Mesothelial cell of epicardium (in vitro differentiated cells): ENCODE results near the gene MFAP1. TPM values are rescaled to one million over a fixed set of nuclear protein-coding genes. Genes with fewer than 3 reads are reported as not detected.

ENCODE experiments used
- DNase-seq, 2 experiments: peaks; one replicate each; pipeline ENCODE4 v3.0.0; 2021; ENCODE audit warnings: low spot score in 2 of 2; ENCODE audit not compliant: unreplicated experiment in 2 of 2
- H3K27ac Mint-ChIP-seq: 2 replicates; pipeline ENCODE4 v1.8.0; 2021; ENCODE audit warnings: mixed read lengths
- H3K27me3 Mint-ChIP-seq: 2 replicates; pipeline ENCODE4 v1.8.0; 2021; ENCODE audit warnings: low read depth, mixed read lengths
- H3K36me3 Mint-ChIP-seq: 2 replicates; pipeline ENCODE4 v1.8.0; 2021; ENCODE audit warnings: mixed read lengths
- H3K4me1 Mint-ChIP-seq: 2 replicates; pipeline ENCODE4 v1.8.0; 2021; ENCODE audit warnings: mixed read lengths
- H3K4me3 Mint-ChIP-seq: 2 replicates; pipeline ENCODE4 v1.8.0; 2021; ENCODE audit warnings: mild to moderate bottlenecking, moderate library complexity, mixed read lengths
- H3K9me3 Mint-ChIP-seq: 2 replicates; pipeline ENCODE4 v1.8.0; 2021; ENCODE audit warnings: mixed read lengths
- CTCF ChIP-seq: fragments of 200-600 bp; sonication (generic); IDR thresholded peaks from one replicate; pipeline ENCODE4 v1.5.0; 2021; ENCODE audit warnings: antibody characterized with exemption; ENCODE audit not compliant: unreplicated experiment
- total RNA-seq: library from RNA; stranded (reverse); gene quantifications from 3 replicates; pipeline ENCODE4 v1.2.1, GENCODE V29; 2021

Gene MFAP1
- total RNA-seq, 1 donor from 2014 or later, result 31.2 TPM

DNA sequence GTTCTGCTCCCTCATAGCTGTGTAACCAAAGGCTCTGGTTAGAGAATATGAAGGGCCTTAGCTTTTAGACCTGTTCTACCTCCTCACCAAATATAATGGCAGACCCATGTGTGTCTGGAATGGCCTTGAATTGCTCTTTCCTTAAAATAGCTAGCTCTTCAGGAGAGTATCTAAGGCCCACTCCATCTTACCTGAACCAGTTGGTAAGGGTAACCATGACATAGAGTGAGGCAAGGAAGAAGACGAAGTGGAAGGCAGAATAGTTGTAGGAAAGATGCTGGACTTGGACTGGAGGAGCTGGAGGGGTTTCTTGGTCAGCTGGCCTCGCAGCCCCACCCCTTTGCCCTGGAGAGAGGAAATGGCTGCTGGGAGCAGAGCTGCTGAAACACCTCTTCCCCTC, 29.3 kb downstream of the MFAP1 start:
- DNase-seq, result no peak
- no peaks in the 10 kb centered on the region for H3K27me3 Mint-ChIP-seq
- peaks cover 33% of the 10 kb centered on the region for H3K4me1 Mint-ChIP-seq
- H3K27ac Mint-ChIP-seq, result no peak overlapping the region
- no peaks in the 10 kb centered on the region for H3K9me3 Mint-ChIP-seq
- peaks cover 28% of the 10 kb centered on the region for H3K36me3 Mint-ChIP-seq
- H3K4me3 Mint-ChIP-seq, result no peak overlapping the region
- no peak for TF ChIP-seq CTCF

DNA sequence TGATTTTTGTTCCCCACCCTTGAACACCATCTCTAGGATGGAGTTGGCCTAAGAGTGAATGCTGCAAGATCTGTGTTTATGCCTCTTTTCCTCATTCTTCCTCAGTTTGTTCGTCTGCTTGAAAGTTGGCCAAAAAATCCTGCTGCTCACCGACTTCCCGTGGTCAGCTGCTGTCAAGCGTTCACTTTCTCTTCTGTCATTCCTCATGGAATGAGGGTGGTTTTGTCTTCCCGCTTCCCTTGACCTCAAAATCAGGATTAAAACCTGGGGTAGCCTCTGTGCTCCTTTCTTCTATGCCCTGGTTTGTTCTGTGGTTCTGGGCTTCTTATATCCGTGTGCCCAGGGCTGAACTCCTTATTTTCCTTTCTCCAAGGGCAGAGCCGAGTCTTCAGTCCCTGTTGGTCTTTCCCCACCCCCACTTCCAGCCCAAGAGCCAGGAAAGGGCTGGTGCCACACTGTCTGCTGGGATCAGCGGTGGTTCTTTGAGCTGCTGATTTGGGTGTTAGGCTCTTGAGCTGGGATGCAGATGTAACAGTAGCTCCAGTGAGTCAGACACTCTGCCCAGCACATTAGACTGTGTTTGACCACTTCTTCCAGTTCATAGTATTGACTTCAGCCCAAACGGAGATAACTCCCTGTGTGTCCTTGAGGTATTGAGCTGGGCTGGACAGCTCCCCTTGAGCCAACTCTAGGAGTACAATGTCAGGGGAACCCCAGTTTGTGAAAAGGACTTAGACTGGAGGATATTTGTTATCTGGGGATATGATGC, 30.0 kb downstream of the MFAP1 start:
- Mint-ChIP-seq H3K4me1 (peaks cover 30% of the 10 kb centered on the region), H3K27me3 (no peaks in the 10 kb centered on the region), H3K9me3 (no peaks in the 10 kb centered on the region), H3K27ac (peak overlapping the region; percentile 99), H3K4me3 (peak overlapping the region; percentile 99), H3K36me3 (peaks cover 27% of the 10 kb centered on the region)
- no peak for DNase-seq
- no peak for TF ChIP-seq CTCF

- peak overlapping the region; percentile 99 for H3K27ac Mint-ChIP-seq
- H3K4me3 Mint-ChIP-seq, result peak overlapping the region; percentile 99
- peaks cover 24% of the 10 kb centered on the region for H3K36me3 Mint-ChIP-seq
- H3K27me3 Mint-ChIP-seq, result no peaks in the 10 kb centered on the region
- no peak for DNase-seq
- TF ChIP-seq CTCF, result no peak
- no peaks in the 10 kb centered on the region for H3K9me3 Mint-ChIP-seq
- peaks cover 28% of the 10 kb centered on the region for H3K4me1 Mint-ChIP-seq
Observed at GRCh38 chr15:43793647-43794046, 30.8 kb downstream of the MFAP1 start.

DNA sequence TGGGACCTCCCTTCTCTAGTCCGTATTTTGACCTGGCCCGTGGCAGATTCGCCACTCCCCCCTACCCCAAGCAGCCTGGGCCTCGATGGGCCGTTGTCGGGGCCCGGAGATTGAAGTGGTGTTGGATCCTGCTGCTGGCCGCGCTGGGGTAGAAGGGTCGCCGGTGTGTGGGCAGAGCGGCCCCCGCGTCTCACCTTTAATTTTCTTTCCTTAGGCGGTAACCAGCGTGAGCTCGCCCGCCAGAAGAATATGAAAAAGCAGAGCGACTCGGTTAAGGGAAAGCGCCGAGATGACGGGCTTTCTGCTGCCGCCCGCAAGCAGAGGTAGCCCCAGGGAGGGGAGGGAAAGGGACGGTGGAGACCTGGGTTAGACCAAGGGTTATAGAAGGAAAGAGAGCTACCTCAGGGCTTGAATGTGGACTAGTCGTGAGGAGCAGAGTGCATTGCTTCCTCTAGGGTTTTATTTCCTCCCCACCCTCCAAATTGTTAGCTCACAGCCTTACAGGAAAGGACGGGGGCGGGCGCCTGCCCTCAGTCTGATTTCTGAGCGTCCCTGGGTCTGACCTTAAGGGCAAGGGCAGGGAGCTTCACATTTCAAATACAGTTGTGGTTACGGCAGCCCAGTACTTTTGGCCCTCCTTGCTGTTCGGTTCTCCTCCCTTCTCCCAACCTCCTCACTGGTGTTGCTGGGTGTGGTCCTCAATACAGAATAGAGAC, 31.6 kb downstream of the MFAP1 start:
- Mint-ChIP-seq H3K4me3 (peak overlapping the region; percentile 99), H3K36me3 (peaks cover 20% of the 10 kb centered on the region), H3K27me3 (no peaks in the 10 kb centered on the region), H3K27ac (peak overlapping the region; percentile 99), H3K4me1 (peaks cover 23% of the 10 kb centered on the region), H3K9me3 (no peaks in the 10 kb centered on the region)
- DNase-seq, result no peak
- no peak for TF ChIP-seq CTCF

DNA sequence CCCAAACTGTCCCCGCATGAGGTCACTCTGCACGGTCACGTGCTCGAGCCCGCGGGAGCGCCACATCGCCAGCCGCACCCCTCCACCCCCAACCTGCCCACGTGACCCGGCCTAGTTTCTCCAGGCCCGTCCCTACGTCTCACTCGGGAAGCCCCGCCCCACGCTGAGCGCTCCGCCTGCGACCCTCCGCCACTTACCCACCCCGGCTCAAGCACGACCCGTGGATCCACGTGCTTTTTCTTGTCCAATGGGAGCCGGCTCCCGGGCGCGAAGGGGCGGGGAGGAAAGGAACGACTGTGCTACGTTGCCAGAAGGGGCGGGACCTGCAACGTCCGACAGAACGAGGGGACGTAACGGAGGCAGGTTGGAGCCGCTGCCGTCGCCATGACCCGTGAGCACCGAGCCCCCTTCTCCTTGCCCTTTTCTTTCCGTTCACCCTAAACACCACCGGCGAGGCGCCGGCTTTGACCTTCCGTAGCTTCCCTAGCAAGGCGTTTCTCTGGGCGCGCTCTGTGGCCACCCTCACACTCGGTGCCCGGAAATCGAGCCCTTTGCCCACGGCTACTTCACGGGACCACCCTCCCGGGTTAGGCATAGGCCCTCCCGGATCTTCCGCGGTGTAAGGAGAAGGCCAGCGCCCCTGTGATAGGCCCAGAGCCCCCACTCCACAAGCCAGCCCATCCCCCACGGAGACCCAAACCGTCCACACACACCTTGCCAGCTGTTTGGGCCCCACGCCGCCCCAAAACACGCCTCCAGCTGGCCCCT, 32.3 kb downstream of the MFAP1 start, which contains the start of gene SERF2:
Gene SERF2, plus strand, starts transcription at position 328 of the 768 bp plus-strand sequence. Its CDS starts 57 bp downstream, at position 385.
- DNase-seq, result peak; percentile 99
- Mint-ChIP-seq H3K4me1 (peaks cover 23% of the 10 kb centered on the region), H3K4me3 (peak within 1 kb of the TSS; percentile 99), H3K27me3 (no peaks in the 10 kb centered on the region), H3K36me3 (peaks cover 20% of the 10 kb centered on the region), H3K27ac (peak within 1 kb of the TSS; percentile 99), H3K9me3 (no peaks in the 10 kb centered on the region)
- no peak for TF ChIP-seq CTCF
